HepG2 (cell line): Measurements from ENCODE around the gene PRR30. TPM values are rescaled to one million over a fixed set of nuclear protein-coding genes. Genes with fewer than 3 reads are reported as not detected.

ENCODE experiments used
- MAFG ChIP-seq: sonication (generic); formaldehyde crosslinking; IDR thresholded peaks from 2 replicates; pipeline ENCODE4 v1.5.1; 2020; ENCODE audit warnings: mild to moderate bottlenecking, missing genetic modification reagents
- MEIS1 ChIP-seq: sonication (generic); formaldehyde crosslinking; IDR thresholded peaks from 2 replicates; pipeline ENCODE4 v1.9.0; 2021; ENCODE audit warnings: mild to moderate bottlenecking, missing genetic modification reagents, moderate library complexity, borderline replicate concordance
- PHB2 ChIP-seq: fragments of 450-650 bp; IDR thresholded peaks from 2 replicates; pipeline ENCODE4 v1.6.1; 2018; ENCODE audit not compliant: partially characterized antibody
- SNAPC2 ChIP-seq: sonication (generic); formaldehyde crosslinking; IDR thresholded peaks from 2 replicates; pipeline ENCODE4 v1.8.1; 2022; ENCODE audit warnings: mild to moderate bottlenecking, missing genetic modification reagents
- SUZ12 ChIP-seq: fragments of 150-350 bp; IDR thresholded peaks from 2 replicates; pipeline ENCODE4 v1.6.1; 2014; ENCODE audit warnings: low read depth, low read length
- ZNF567 ChIP-seq: sonication (generic); formaldehyde crosslinking; IDR thresholded peaks from 2 replicates; pipeline ENCODE4 v1.8.1; 2023; ENCODE audit warnings: mild to moderate bottlenecking, missing genetic modification reagents, borderline replicate concordance
- ZZZ3 ChIP-seq: sonication (generic); formaldehyde crosslinking; IDR thresholded peaks from 2 replicates; pipeline ENCODE4 v1.4.0; 2020; ENCODE audit warnings: missing genetic modification reagents, mild to moderate bottlenecking, borderline replicate concordance
- polyA plus RNA-seq, 8 experiments: library from polyadenylated mRNA; depleted of rRNA in 3 of 8; stranded (reverse) in 7 of 8; unstranded in 1 of 8; fragments of >200 nt; fragmentation: Illumina TruSeq in 4 of 8; extraction: Trizol in 4 of 8; gene quantifications; 2 replicates each; pipeline versions ENCODE4 v1.2.1 to v1.2.3, GENCODE V29; 2011 to 2016; ENCODE audit warnings: low read depth in 4 of 8, missing spikeins in 1 of 8, mixed read lengths in 1 of 8; ENCODE audit not compliant: insufficient read depth in 1 of 8
- total RNA-seq, 5 experiments: library from RNA; depleted of rRNA; stranded (reverse); fragments of >200 nt; fragmentation: Illumina TruSeq; extraction: Trizol; gene quantifications; 2 replicates each; pipeline ENCODE4 v1.2.3, GENCODE V29; 2016; ENCODE audit warnings: low read depth in 1 of 5
- TF ChIP-seq, protein P1 (sequence below): fragments of 450-650 bp; IDR thresholded peaks from 2 replicates; pipeline ENCODE4 v1.6.1; 2017; ENCODE audit warnings: mild to moderate bottlenecking
- TF ChIP-seq, protein P2 (sequence below): sonication (generic); formaldehyde crosslinking; IDR thresholded peaks from 2 replicates; pipeline ENCODE4 v1.5.0; 2020; ENCODE audit warnings: mild to moderate bottlenecking, missing genetic modification reagents
- TF ChIP-seq, protein P3 (sequence below): sonication (generic); formaldehyde crosslinking; IDR thresholded peaks from 2 replicates; pipeline ENCODE4 v1.5.0; 2020; ENCODE audit warnings: mild to moderate bottlenecking, missing genetic modification reagents
- TF ChIP-seq, protein P4 (sequence below): sonication (generic); formaldehyde crosslinking; IDR thresholded peaks from 2 replicates; pipeline ENCODE4 v1.4.0; 2020; ENCODE audit warnings: mild to moderate bottlenecking, missing genetic modification reagents

Gene PRR30
- total and polyA plus RNA-seq, 2 of the 13 experiments (the other 11 are each of a cell fraction or from before 2014, with no cell fraction given) = not detected

DNA sequence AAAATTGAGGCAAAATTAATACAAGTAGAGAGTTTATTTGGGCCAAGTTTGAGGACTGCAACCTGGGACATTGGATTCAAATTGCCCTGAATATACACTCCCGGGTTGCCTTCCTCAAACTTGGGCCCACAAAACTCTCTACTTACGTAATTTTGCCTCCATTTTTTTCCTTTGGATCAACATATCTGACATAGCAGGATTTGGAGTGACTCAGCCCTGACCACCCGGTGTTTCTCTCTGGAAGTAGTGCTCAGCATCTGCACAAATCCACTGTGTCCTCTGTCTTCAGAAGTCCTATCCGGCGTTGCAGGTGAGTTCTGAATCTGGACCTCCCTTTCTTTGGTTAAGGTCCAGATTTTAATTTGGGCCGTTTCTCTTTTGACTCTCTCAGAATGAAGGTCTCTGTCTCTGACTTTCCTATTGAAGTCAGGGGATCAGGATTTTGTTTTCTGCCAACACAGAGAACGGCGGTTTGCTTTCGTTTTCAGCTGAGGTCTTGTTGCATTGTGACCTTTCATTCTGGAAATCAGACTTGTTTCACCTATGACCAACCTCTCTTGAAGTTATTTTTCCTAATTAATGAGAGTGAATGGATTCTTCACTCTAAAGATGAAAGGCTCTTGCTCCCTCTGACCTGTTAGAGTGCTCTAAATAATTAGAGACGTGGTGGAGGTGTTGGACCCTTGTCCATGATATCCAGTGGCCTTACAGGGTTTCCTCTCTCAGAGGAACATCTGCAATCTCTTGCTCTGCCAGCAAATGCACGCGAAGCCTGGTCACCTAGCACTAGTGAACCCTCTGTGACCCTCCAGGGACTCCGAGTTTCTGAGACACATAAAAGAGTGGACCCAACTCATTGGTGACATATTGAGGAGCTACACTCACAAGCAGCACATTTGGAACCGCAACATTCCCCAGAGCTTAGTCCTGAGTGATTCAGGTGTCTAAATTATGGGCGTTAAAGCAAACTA lies 23.2 kb upstream of the PRR30 start (continued):
- TF ChIP-seq, protein P1, sequence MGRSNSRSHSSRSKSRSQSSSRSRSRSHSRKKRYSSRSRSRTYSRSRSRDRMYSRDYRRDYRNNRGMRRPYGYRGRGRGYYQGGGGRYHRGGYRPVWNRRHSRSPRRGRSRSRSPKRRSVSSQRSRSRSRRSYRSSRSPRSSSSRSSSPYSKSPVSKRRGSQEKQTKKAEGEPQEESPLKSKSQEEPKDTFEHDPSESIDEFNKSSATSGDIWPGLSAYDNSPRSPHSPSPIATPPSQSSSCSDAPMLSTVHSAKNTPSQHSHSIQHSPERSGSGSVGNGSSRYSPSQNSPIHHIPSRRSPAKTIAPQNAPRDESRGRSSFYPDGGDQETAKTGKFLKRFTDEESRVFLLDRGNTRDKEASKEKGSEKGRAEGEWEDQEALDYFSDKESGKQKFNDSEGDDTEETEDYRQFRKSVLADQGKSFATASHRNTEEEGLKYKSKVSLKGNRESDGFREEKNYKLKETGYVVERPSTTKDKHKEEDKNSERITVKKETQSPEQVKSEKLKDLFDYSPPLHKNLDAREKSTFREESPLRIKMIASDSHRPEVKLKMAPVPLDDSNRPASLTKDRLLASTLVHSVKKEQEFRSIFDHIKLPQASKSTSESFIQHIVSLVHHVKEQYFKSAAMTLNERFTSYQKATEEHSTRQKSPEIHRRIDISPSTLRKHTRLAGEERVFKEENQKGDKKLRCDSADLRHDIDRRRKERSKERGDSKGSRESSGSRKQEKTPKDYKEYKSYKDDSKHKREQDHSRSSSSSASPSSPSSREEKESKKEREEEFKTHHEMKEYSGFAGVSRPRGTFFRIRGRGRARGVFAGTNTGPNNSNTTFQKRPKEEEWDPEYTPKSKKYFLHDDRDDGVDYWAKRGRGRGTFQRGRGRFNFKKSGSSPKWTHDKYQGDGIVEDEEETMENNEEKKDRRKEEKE = no peak
- TF ChIP-seq MAFG = 0 out of 2 replicates have a peak, but pooled peaks have one; percentile 32
- TF ChIP-seq, protein P2, sequence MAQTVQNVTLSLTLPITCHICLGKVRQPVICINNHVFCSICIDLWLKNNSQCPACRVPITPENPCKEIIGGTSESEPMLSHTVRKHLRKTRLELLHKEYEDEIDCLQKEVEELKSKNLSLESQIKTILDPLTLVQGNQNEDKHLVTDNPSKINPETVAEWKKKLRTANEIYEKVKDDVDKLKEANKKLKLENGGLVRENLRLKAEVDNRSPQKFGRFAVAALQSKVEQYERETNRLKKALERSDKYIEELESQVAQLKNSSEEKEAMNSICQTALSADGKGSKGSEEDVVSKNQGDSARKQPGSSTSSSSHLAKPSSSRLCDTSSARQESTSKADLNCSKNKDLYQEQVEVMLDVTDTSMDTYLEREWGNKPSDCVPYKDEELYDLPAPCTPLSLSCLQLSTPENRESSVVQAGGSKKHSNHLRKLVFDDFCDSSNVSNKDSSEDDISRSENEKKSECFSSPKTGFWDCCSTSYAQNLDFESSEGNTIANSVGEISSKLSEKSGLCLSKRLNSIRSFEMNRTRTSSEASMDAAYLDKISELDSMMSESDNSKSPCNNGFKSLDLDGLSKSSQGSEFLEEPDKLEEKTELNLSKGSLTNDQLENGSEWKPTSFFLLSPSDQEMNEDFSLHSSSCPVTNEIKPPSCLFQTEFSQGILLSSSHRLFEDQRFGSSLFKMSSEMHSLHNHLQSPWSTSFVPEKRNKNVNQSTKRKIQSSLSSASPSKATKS (CRISPR knock-in tag) = no peak
- TF ChIP-seq ZZZ3 (CRISPR knock-in tag) = no peak
- TF ChIP-seq MEIS1 (CRISPR knock-in tag) = 0 out of 2 replicates have a peak, but pooled peaks have one; percentile 55
- TF ChIP-seq, protein P3, sequence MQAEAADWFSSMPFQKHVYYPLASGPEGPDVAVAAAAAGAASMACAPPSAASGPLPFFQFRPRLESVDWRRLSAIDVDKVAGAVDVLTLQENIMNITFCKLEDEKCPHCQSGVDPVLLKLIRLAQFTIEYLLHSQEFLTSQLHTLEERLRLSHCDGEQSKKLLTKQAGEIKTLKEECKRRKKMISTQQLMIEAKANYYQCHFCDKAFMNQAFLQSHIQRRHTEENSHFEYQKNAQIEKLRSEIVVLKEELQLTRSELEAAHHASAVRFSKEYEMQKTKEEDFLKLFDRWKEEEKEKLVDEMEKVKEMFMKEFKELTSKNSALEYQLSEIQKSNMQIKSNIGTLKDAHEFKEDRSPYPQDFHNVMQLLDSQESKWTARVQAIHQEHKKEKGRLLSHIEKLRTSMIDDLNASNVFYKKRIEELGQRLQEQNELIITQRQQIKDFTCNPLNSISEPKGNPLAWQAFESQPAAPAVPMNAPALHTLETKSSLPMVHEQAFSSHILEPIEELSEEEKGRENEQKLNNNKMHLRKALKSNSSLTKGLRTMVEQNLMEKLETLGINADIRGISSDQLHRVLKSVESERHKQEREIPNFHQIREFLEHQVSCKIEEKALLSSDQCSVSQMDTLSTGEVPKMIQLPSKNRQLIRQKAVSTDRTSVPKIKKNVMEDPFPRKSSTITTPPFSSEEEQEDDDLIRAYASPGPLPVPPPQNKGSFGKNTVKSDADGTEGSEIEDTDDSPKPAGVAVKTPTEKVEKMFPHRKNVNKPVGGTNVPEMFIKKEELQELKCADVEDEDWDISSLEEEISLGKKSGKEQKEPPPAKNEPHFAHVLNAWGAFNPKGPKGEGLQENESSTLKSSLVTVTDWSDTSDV (CRISPR knock-in tag) = no peak
- no peak for TF ChIP-seq SUZ12
- TF ChIP-seq PHB2 = no peak
- no peak for TF ChIP-seq SNAPC2
- TF ChIP-seq, protein P4, sequence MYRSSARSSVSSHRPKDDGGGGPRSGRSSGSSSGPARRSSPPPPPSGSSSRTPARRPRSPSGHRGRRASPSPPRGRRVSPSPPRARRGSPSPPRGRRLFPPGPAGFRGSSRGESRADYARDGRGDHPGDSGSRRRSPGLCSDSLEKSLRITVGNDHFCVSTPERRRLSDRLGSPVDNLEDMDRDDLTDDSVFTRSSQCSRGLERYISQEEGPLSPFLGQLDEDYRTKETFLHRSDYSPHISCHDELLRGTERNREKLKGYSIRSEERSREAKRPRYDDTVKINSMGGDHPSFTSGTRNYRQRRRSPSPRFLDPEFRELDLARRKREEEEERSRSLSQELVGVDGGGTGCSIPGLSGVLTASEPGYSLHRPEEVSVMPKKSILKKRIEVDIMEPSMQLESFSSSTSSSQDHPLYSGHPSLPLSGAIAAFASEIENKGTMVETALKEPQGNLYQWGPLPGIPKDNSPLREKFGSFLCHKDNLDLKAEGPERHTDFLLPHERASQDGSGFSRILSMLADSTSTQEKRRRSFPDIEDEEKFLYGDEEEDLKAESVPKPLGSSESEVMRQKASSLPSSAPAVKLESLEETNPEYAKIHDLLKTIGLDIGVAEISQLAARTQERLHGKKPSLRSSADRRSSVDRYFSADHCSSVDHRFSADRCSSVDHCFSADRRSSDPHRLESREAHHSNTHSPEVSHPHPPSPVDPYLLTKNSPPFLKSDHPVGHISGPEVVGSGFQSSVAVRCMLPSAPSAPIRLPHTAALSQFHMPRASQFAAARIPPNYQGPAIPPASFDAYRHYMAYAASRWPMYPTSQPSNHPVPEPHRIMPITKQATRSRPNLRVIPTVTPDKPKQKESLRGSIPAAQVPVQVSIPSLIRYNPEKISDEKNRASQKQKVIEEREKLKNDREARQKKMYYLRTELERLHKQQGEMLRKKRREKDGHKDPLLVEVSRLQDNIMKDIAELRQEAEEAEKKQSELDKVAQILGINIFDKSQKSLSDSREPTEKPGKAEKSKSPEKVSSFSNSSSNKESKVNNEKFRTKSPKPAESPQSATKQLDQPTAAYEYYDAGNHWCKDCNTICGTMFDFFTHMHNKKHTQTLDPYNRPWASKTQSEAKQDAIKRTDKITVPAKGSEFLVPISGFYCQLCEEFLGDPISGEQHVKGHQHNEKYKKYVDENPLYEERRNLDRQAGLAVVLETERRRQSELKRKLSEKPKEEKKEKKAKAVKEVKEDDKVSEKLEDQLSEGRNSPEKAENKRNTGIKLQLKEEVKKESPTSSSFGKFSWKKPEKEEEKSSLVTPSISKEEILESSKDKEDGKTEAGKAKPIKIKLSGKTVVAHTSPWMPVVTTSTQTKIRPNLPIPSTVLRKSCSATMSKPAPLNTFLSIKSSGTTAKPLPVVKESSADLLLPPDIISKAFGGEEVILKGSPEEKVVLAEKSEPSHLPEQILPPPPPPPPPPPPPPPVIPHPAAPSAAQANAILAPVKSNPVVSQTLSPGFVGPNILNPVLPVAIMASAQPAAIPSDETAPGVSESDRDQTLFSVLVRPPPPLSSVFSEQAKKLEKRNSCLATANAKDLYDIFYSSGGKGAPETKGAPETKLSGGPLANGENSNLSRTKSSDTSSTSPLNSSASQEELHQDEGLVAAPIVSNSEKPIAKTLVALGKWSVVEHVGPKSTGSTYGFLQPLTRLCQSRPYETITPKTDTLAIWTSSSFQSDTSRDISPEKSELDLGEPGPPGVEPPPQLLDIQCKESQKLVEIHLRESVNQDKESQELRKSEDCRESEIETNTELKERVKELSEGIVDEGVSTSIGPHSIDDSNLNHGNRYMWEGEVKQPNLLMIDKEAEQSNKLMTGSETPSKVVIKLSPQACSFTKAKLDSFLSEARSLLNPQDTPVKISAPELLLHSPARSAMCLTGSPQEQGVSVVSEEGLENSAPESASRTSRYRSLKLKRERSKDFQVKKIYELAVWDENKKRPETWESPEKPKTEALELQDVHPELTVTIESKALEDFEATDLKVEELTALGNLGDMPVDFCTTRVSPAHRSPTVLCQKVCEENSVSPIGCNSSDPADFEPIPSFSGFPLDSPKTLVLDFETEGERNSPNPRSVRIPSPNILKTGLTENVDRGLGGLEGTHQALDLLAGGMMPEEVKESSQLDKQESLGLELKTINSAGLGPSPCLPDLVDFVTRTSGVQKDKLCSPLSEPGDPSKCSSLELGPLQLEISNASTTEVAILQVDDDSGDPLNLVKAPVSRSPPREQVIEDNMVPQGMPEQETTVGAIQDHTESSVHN (CRISPR knock-in tag) = peak; percentile 64; the same call in 1 of the 2 replicates
- no peak for TF ChIP-seq ZNF567
